Upper lobe of left lung (tissue), 6 donors: ENCODE results near the gene PIGM. TPM values are rescaled to one million over a fixed set of nuclear protein-coding genes. Genes with fewer than 3 reads are reported as not detected.

Source experiments
- ATAC-seq, 2 donors: fragments of 200-7000 bp; cut with Tn5 transposase; one replicate each; pipeline ENCODE4 v1.9.1; 2022; ENCODE audit warnings: mild to moderate bottlenecking in 2 of 2, moderate library complexity in 2 of 2; ENCODE audit not compliant: low FRiP score in 2 of 2
- DNase-seq, 2 donors: peaks; one replicate each; pipeline ENCODE4 v3.0.0-alpha.2; 2019 to 2020
- H3K27ac ChIP-seq, 4 donors: fragments of 200-600 bp; sonication (generic); one replicate each; pipeline ENCODE4 v1.5.1; 2016 to 2019
- H3K27me3 ChIP-seq, 4 donors: fragments of 200-600 bp; sonication (generic); one replicate each; pipeline ENCODE4 v1.5.1; 2017 to 2019
- H3K36me3 ChIP-seq, 4 donors: fragments of 200-600 bp; sonication (generic); one replicate each; pipeline ENCODE4 v1.5.1; 2016 to 2019
- H3K4me1 ChIP-seq, 4 donors: fragments of 200-600 bp; sonication (generic); one replicate each; pipeline ENCODE4 v1.5.1; 2018 to 2019
- H3K4me3 ChIP-seq, 4 donors: fragments of 200-600 bp; sonication (generic); one replicate each; pipeline ENCODE4 v1.5.1; 2017 to 2019; ENCODE audit warnings: mild to moderate bottlenecking in 2 of 4, moderate library complexity in 1 of 4
- H3K9me3 ChIP-seq, 4 donors: fragments of 200-600 bp; sonication (generic); one replicate each; pipeline ENCODE4 v1.5.1; 2018 to 2019
- EP300 ChIP-seq, 4 donors: sonication (generic); formaldehyde crosslinking; IDR thresholded peaks; one replicate each; pipeline ENCODE4 v1.5.1; 2017; ENCODE audit warnings: antibody characterized with exemption in 4 of 4, control low read depth in 2 of 4
- POLR2A ChIP-seq, 4 donors: fragments of 450-650 bp; IDR thresholded peaks; one replicate each; pipeline ENCODE4 v1.5.1; 2016 to 2017; ENCODE audit warnings: antibody characterized with exemption in 4 of 4, mild to moderate bottlenecking in 2 of 4
- POLR2AphosphoS5 ChIP-seq, 2 donors: sonication (generic); formaldehyde crosslinking; IDR thresholded peaks; one replicate each; pipeline ENCODE4 v1.5.1; 2017; ENCODE audit warnings: antibody characterized with exemption in 2 of 2
- WGBS, 2 donors: methylation state at CpG; one replicate each; pipeline ENCODE4 v1.1.5; 2017 to 2018; 5-methylcytosine and 5-hydroxymethylcytosine counted together
- total RNA-seq, 6 donors: library from RNA; depleted of rRNA in 4 of 6; stranded (reverse); fragments of >200 nt in 4 of 6; gene quantifications; one replicate each; pipeline versions ENCODE4 v1.1.0 to v1.2.1, GENCODE V29; 2016 to 2021
- TF ChIP-seq, protein P1 (sequence below), 6 experiments: fragments of 450-650 bp in 4 of 6; fragments of 200-600 bp in 2 of 6; sonication (generic) in 2 of 6; IDR thresholded peaks; one replicate each; pipeline ENCODE4 v1.5.1; 2016 to 2019; ENCODE audit warnings: antibody characterized with exemption in 6 of 6
- donor health status: DM: no; HTN: no; CAD: no; lungs with moderate emphysema.
- donor health status: DM: no; HTN: yes; CAD: no; lungs with severe emphysema.

PIGM gene
- total RNA-seq, result 1 to 10 TPM; 2.8 to 6.5 (median 6.0) TPM

DNA sequence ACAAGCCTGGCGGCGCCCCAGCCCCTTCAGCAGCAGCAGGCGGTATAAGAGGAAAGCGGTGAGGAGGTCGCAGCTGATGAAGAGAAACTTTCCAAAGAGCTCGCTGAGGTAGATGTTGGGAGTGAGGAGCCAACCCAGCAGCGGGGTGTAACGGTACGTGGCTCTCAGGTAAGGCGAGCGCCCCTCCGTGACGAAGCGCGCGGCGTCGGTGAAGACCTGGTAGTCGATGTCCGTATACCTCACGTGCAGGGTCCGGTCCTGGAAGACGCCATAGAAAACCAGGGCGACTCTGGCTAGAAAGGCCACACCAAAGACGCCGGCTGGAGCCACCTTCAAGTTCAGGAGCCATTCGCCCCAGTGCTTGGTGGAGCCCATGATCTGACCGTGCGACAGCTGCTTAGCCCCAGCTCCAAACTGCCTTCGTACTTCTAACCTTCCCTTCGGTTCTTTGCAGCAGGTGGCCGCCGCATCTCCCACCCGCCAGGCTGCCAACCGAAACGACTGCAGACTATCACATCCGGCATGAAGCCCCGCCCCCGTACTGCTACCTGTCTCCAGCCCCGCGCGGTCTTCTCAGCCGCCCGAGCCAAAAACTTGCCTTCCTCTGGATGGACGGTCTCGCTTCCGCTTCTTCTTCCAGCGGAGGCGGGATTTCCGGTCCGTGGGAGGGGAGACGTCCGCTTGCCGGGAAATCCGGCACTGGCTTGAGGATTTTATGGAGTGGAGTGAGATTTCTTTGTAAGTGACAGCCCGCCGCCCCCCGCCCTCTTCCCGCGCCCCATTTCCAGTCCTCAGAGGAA lies at the start of gene PIGM:
PIGM (minus strand) TSS at position 626 of the 800 bp plus-strand sequence; CDS start at position 375, 251 bp downstream.
- DNase-seq, result peak; percentile 92 to 99
- TF ChIP-seq POLR2A (IDR thresholded peaks at IDR 0.05) (peak in 3 of 4 donors; percentile 25 to 65 (median 64)), POLR2AphosphoS5 (IDR thresholded peaks at IDR 0.05) (peak; percentile 72 to 86), EP300 (IDR thresholded peaks at IDR 0.05) (no peak)
- TF ChIP-seq, protein P1, sequence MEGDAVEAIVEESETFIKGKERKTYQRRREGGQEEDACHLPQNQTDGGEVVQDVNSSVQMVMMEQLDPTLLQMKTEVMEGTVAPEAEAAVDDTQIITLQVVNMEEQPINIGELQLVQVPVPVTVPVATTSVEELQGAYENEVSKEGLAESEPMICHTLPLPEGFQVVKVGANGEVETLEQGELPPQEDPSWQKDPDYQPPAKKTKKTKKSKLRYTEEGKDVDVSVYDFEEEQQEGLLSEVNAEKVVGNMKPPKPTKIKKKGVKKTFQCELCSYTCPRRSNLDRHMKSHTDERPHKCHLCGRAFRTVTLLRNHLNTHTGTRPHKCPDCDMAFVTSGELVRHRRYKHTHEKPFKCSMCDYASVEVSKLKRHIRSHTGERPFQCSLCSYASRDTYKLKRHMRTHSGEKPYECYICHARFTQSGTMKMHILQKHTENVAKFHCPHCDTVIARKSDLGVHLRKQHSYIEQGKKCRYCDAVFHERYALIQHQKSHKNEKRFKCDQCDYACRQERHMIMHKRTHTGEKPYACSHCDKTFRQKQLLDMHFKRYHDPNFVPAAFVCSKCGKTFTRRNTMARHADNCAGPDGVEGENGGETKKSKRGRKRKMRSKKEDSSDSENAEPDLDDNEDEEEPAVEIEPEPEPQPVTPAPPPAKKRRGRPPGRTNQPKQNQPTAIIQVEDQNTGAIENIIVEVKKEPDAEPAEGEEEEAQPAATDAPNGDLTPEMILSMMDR (IDR thresholded peaks at IDR 0.05), result no peak
- no peaks in the 10 kb centered on the region for H3K9me3 ChIP-seq
- peaks cover 16 to 36% (median 19%) of the 10 kb centered on the region in 4 donors for H3K4me1 ChIP-seq
- no peaks in the 10 kb centered on the region for H3K27me3 ChIP-seq
- no peaks in the 10 kb centered on the region for H3K36me3 ChIP-seq
- H3K27ac ChIP-seq, result peak within 1 kb of the TSS; percentile 64 to 83 (median 78)
- 0% methylated on average over 26 to 60 of the region's 60 CpGs for WGBS, 2 donors
- H3K4me3 ChIP-seq, result peak within 1 kb of the TSS; percentile 69 to 91 (median 80)
- peak; percentile 97 to 99 for ATAC-seq

GRCh38 chr1:160081261-160081936 lies 49.6 kb upstream of the PIGM start, which contains the start of gene KCNJ9:
TSS of gene KCNJ9 (plus strand) at chr1:160081538. CDS start at chr1:160084031, 2,493 bp downstream.
- Histone ChIP-seq H3K36me3 (no peaks in the 10 kb centered on the region), H3K27me3 (peaks cover 0 to 20% (median 9%) of the 10 kb centered on the region in 4 donors), H3K9me3 (no peaks in the 10 kb centered on the region), H3K4me3 (no peak within 1 kb of the TSS), H3K4me1 (peaks cover 0 to 12% (median 8%) of the 10 kb centered on the region in 4 donors), H3K27ac (no peak within 1 kb of the TSS)
- no peak for TF ChIP-seq POLR2A (IDR thresholded peaks at IDR 0.05)
- TF ChIP-seq POLR2AphosphoS5 (IDR thresholded peaks at IDR 0.05), result no peak
- TF ChIP-seq EP300 (IDR thresholded peaks at IDR 0.05), result no peak
- TF ChIP-seq, protein P1 (IDR thresholded peaks at IDR 0.05), result no peak
- ATAC-seq, result no peak
- WGBS, 2 donors, result 25 to 28% methylated on average over 5 to 14 of the region's 14 CpGs
- DNase-seq, result no peak

DNA sequence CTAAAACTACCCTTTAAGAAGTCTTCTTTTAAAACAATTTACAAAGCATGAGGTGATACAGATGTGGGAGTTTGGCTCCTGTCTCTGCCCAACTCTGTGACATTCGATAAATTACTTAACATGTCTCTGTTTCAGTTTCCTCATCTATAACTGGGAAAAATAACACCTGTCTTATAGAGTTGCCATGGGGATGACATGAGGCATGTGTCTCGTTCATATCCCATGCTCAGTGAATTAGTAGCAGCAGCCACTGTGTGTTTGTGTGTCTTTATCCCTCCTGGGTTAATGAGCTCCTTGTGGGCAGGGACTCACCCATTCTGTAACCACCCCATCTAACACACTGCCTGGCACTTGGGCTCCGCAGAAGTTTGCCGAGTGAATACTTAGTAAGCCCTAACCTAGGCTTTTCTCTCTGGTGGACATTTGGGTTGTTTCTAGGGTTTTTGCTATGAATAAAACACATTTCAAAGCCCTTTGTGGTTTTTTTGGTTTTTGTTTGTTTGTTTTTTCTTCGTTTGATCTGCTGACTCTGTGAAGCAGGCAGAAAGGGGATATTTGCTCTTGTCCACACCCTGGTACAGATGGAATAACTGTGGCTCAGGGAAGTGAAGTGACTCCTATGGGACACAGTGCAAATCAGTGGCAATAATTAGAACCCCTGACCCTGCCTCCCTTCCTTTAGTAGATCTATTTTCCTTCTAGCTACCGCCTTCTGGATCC lies 48.8 kb upstream of the PIGM start:
- H3K27me3 ChIP-seq, result peaks cover 0 to 20% (median 9%) of the 10 kb centered on the region in 4 donors

GRCh38 chr1:160079448-160079847 lies 47.7 kb upstream of the PIGM start:
- ATAC-seq, result no peak
- WGBS, 2 donors, result 62 to 67% methylated on average over 4 of the region's 4 CpGs
- TF ChIP-seq, protein P1 (IDR thresholded peaks at IDR 0.05), result no peak
- TF ChIP-seq POLR2AphosphoS5 (IDR thresholded peaks at IDR 0.05), result no peak
- TF ChIP-seq POLR2A (IDR thresholded peaks at IDR 0.05), result no peak
- no peak for TF ChIP-seq EP300 (IDR thresholded peaks at IDR 0.05)
- Histone ChIP-seq H3K27me3 (peaks cover 0 to 20% (median 9%) of the 10 kb centered on the region in 4 donors), H3K9me3 (no peaks in the 10 kb centered on the region), H3K4me1 (peaks cover 0 to 12% (median 8%) of the 10 kb centered on the region in 4 donors), H3K4me3 (no peak overlapping the region), H3K27ac (no peak overlapping the region), H3K36me3 (no peaks in the 10 kb centered on the region)
- DNase-seq, result no peak

More for the DNA sequence above, 48.8 kb upstream of the PIGM start:
- H3K9me3 ChIP-seq, result no peaks in the 10 kb centered on the region
- DNase-seq (no peak), ATAC-seq (no peak)
- H3K4me1 ChIP-seq, result peaks cover 0 to 12% (median 8%) of the 10 kb centered on the region in 4 donors
- no peak overlapping the region for H3K27ac ChIP-seq
- WGBS, 2 donors, result 56 to 60% methylated on average over 6 of the region's 6 CpGs
- H3K36me3 ChIP-seq, result no peaks in the 10 kb centered on the region
- TF ChIP-seq, protein P1 (IDR thresholded peaks at IDR 0.05), result no peak
- TF ChIP-seq POLR2AphosphoS5 (IDR thresholded peaks at IDR 0.05) (no peak), EP300 (IDR thresholded peaks at IDR 0.05) (no peak), POLR2A (IDR thresholded peaks at IDR 0.05) (no peak)
- no peak overlapping the region for H3K4me3 ChIP-seq
